Colonic mucosa (tissue), 4 donors: ENCODE data around the gene HS3ST3A1. TPM values are rescaled to one million over a fixed set of nuclear protein-coding genes. Genes with fewer than 3 reads are reported as not detected.

ENCODE experiments used
- DNase-seq: peaks from one replicate; pipeline ENCODE4 v3.0.0-alpha.2; 2020
- H3K27ac ChIP-seq: fragments of 200-600 bp; one replicate; pipeline ENCODE4 v1.8.0; 2021
- H3K27me3 ChIP-seq: fragments of 200-600 bp; one replicate; pipeline ENCODE4 v1.8.0; 2021
- H3K36me3 ChIP-seq: fragments of 200-600 bp; one replicate; pipeline ENCODE4 v1.8.0; 2021
- H3K4me1 ChIP-seq: fragments of 200-600 bp; one replicate; pipeline ENCODE4 v1.8.0; 2021; ENCODE audit warnings: mild to moderate bottlenecking
- H3K4me3 ChIP-seq: fragments of 200-600 bp; one replicate; pipeline ENCODE4 v1.8.0; 2021
- H3K9ac ChIP-seq, 2 donors: one replicate each; pipeline ENCODE4 v1.7.0; 2013; ENCODE audit warnings: control low read depth in 2 of 2, low read depth in 2 of 2, low read length in 2 of 2
- H3K9me3 ChIP-seq: fragments of 200-600 bp; one replicate; pipeline ENCODE4 v1.8.0; 2021
- intact Hi-C: fragments of 100-400 bp; cut with DNase I; formaldehyde crosslinking; loops from one replicate; pipeline ENCODE4 v1.14.1; 2022
- total RNA-seq, 2 donors: library from RNA; stranded (reverse); fragmentation: NEBNext Ultra II Directional in 1 of 2; extraction: Animal tissue kit (Norgen Biotek cat#: 25700) in 1 of 2; gene quantifications; one replicate each; pipeline ENCODE4 v1.2.1, GENCODE V29; 2021
- TF ChIP-seq, protein P1 (sequence below): fragments of 200-600 bp; IDR thresholded peaks from one replicate; pipeline ENCODE4 v1.8.0; 2022; ENCODE audit warnings: antibody characterized with exemption, mild to moderate bottlenecking
- donor health status: healthy.
- donor health status: DM: no; HTN: no; CAD: no.
- donor health status: DM: no; HTN: no; CAD: no.

HS3ST3A1 gene
- total RNA-seq, 2 donors from 2014 or later = 0.48 to 0.91 TPM

GRCh38 chr17:13484020-13484419 is 117.7 kb downstream of the HS3ST3A1 start:
- no peaks in the 10 kb centered on the region for H3K9me3 ChIP-seq
- H3K4me1 ChIP-seq = no peaks in the 10 kb centered on the region
- H3K9ac ChIP-seq = no peak overlapping the region
- TF ChIP-seq, protein P1, sequence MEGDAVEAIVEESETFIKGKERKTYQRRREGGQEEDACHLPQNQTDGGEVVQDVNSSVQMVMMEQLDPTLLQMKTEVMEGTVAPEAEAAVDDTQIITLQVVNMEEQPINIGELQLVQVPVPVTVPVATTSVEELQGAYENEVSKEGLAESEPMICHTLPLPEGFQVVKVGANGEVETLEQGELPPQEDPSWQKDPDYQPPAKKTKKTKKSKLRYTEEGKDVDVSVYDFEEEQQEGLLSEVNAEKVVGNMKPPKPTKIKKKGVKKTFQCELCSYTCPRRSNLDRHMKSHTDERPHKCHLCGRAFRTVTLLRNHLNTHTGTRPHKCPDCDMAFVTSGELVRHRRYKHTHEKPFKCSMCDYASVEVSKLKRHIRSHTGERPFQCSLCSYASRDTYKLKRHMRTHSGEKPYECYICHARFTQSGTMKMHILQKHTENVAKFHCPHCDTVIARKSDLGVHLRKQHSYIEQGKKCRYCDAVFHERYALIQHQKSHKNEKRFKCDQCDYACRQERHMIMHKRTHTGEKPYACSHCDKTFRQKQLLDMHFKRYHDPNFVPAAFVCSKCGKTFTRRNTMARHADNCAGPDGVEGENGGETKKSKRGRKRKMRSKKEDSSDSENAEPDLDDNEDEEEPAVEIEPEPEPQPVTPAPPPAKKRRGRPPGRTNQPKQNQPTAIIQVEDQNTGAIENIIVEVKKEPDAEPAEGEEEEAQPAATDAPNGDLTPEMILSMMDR = no peak
- intact Hi-C loops = no loop called here
- H3K27ac ChIP-seq = no peak overlapping the region
- no peak for DNase-seq
- no peaks in the 10 kb centered on the region for H3K27me3 ChIP-seq
- H3K36me3 ChIP-seq = no peaks in the 10 kb centered on the region
- no peak overlapping the region for H3K4me3 ChIP-seq

DNA sequence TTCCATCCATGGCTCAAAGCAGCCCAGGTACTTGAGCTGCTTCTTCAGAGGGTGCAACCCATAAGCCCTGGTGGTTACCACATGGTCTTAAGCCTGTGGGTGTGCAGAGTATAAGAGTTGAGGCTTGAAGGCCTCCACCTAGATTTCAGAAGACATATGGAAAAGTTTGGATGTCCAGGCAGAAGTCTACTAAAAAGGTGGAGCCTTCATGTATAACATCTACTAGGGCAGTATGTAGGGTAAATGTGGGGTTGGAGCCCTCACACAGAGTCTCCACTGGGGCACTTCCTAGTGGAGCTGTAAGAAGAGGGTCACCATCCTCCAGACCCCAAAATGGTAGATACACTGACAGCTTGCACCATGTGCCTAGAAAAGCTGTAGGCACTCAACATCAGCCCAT is 120.9 kb downstream of the HS3ST3A1 start:
- no peaks in the 10 kb centered on the region for H3K27me3 ChIP-seq
- H3K4me1 ChIP-seq = no peaks in the 10 kb centered on the region
- TF ChIP-seq, protein P1 = no peak
- intact Hi-C loops = no loop called here
- no peaks in the 10 kb centered on the region for H3K9me3 ChIP-seq
- H3K4me3 ChIP-seq = no peak overlapping the region
- DNase-seq = no peak
- H3K9ac ChIP-seq = no peak overlapping the region
- no peak overlapping the region for H3K27ac ChIP-seq
- no peaks in the 10 kb centered on the region for H3K36me3 ChIP-seq

DNA sequence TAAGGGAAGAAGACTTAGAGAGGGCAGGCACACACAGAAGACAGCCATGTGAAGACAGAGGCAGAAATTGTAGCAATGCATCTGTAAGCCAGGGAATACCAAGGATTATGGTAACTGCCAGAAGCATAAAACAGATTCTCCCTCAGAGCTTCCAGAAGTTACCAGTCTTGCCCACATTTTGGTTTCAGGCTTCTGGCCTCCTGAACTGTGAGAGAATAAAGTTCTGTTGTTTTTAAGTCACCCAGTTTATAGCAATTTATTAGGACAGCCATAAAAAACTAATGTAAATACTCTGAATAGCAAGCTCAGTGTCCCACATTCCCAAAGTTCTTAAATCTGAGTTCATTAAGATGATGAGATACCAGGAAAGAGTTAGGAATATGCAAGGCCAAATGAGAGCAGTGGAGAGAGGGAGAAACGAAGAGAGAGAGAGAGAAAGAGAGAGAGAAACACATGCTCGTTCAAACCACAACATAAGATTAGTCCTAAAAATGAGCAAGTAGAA is 123.4 kb downstream of the HS3ST3A1 start:
- Histone ChIP-seq H3K9ac (no peak overlapping the region), H3K4me1 (no peaks in the 10 kb centered on the region), H3K36me3 (no peaks in the 10 kb centered on the region), H3K9me3 (no peaks in the 10 kb centered on the region), H3K27ac (no peak overlapping the region), H3K4me3 (no peak overlapping the region), H3K27me3 (no peaks in the 10 kb centered on the region)
- no peak for DNase-seq
- TF ChIP-seq, protein P1 = no peak
- intact Hi-C loops = no loop called here

GRCh38 chr17:13477180-13477611 is 124.5 kb downstream of the HS3ST3A1 start:
- H3K4me1 ChIP-seq = no peaks in the 10 kb centered on the region
- no peaks in the 10 kb centered on the region for H3K27me3 ChIP-seq
- no peak overlapping the region for H3K27ac ChIP-seq
- TF ChIP-seq, protein P1 = no peak
- DNase-seq = no peak
- H3K9ac ChIP-seq = no peak overlapping the region
- no peaks in the 10 kb centered on the region for H3K36me3 ChIP-seq
- no peaks in the 10 kb centered on the region for H3K9me3 ChIP-seq
- no peak overlapping the region for H3K4me3 ChIP-seq
- intact Hi-C loops = no loop called here

GRCh38 chr17:13476720-13477119 is 125.0 kb downstream of the HS3ST3A1 start:
- intact Hi-C loops = no loop called here
- H3K9me3 ChIP-seq = no peaks in the 10 kb centered on the region

More at GRCh38 chr17:13476720-13477119, 125.0 kb downstream of the HS3ST3A1 start:
- no peak for DNase-seq
- no peak overlapping the region for H3K27ac ChIP-seq
- H3K27me3 ChIP-seq = no peaks in the 10 kb centered on the region
- no peak overlapping the region for H3K9ac ChIP-seq
- TF ChIP-seq, protein P1 = no peak
- no peaks in the 10 kb centered on the region for H3K36me3 ChIP-seq
- H3K4me1 ChIP-seq = no peaks in the 10 kb centered on the region
- H3K4me3 ChIP-seq = no peak overlapping the region
